ENCODE results near the gene RAPGEF5. TPM values are rescaled to one million over a fixed set of nuclear protein-coding genes. Genes with fewer than 3 reads are reported as not detected.

Gene RAPGEF5
- total RNA-seq, 2 donors from 2014 or later = 66.5 to 70.8 TPM

GRCh38 chr7:22325671-22326070 lies 31.3 kb downstream of the RAPGEF5 start:
- ATAC-seq (ENCODE audit: insufficient number of reproducible peaks, low FRiP score, low read depth) = no peak
- no peaks in the 10 kb centered on the region for H3K27me3 ChIP-seq (replicated peaks; ENCODE audit: insufficient read depth)
- no peak overlapping the region for H3K27ac ChIP-seq
- no peaks in the 10 kb centered on the region for H3K9me3 ChIP-seq
- no peak for DNase-seq (ENCODE audit: low spot score)
- H3K36me3 ChIP-seq = no peaks in the 10 kb centered on the region
- no peak overlapping the region for H3K4me3 ChIP-seq
- TF ChIP-seq CTCF (IDR thresholded peaks at IDR 0.05) = no peak
- no peaks in the 10 kb centered on the region for H3K4me1 ChIP-seq (ENCODE audit: control insufficient read depth in 1 of 2, low read depth in 2 of 2)

GRCh38 chr7:22323714-22324113 lies 33.2 kb downstream of the RAPGEF5 start:
- no peak overlapping the region for H3K27ac ChIP-seq
- ATAC-seq (ENCODE audit: insufficient number of reproducible peaks, low FRiP score, low read depth) (no peak), DNase-seq (ENCODE audit: low spot score) (no peak)
- H3K4me1 ChIP-seq (ENCODE audit: control insufficient read depth in 1 of 2, low read depth in 2 of 2) = no peaks in the 10 kb centered on the region
- H3K36me3 ChIP-seq = no peaks in the 10 kb centered on the region
- no peak overlapping the region for H3K4me3 ChIP-seq
- TF ChIP-seq CTCF (IDR thresholded peaks at IDR 0.05) = no peak
- no peaks in the 10 kb centered on the region for H3K27me3 ChIP-seq (replicated peaks; ENCODE audit: insufficient read depth)
- no peaks in the 10 kb centered on the region for H3K9me3 ChIP-seq

GRCh38 chr7:22320416-22320815 lies 36.5 kb downstream of the RAPGEF5 start:
- ATAC-seq (ENCODE audit: insufficient number of reproducible peaks, low FRiP score, low read depth) (no peak), DNase-seq (ENCODE audit: low spot score) (no peak)
- H3K27me3 ChIP-seq (replicated peaks; ENCODE audit: insufficient read depth) = no peaks in the 10 kb centered on the region
- no peak overlapping the region for H3K27ac ChIP-seq
- no peaks in the 10 kb centered on the region for H3K36me3 ChIP-seq
- no peaks in the 10 kb centered on the region for H3K4me1 ChIP-seq (ENCODE audit: control insufficient read depth in 1 of 2, low read depth in 2 of 2)
- H3K9me3 ChIP-seq = no peaks in the 10 kb centered on the region
- no peak for TF ChIP-seq CTCF (IDR thresholded peaks at IDR 0.05)
- no peak overlapping the region for H3K4me3 ChIP-seq

GRCh38 chr7:22319424-22320403 lies 37.2 kb downstream of the RAPGEF5 start:
- DNase-seq (ENCODE audit: low spot score) (no peak), ATAC-seq (ENCODE audit: insufficient number of reproducible peaks, low FRiP score, low read depth) (no peak)
- no peak overlapping the region for H3K4me3 ChIP-seq
- no peak overlapping the region for H3K27ac ChIP-seq
- H3K9me3 ChIP-seq = no peaks in the 10 kb centered on the region
- no peaks in the 10 kb centered on the region for H3K4me1 ChIP-seq (ENCODE audit: control insufficient read depth in 1 of 2, low read depth in 2 of 2)
- TF ChIP-seq CTCF (IDR thresholded peaks at IDR 0.05) = no peak
- H3K36me3 ChIP-seq = no peaks in the 10 kb centered on the region
- no peaks in the 10 kb centered on the region for H3K27me3 ChIP-seq (replicated peaks; ENCODE audit: insufficient read depth)

- no peaks in the 10 kb centered on the region for H3K27me3 ChIP-seq (replicated peaks; ENCODE audit: insufficient read depth)
- no peak overlapping the region for H3K4me3 ChIP-seq
- no peak for TF ChIP-seq CTCF (IDR thresholded peaks at IDR 0.05)
- no peaks in the 10 kb centered on the region for H3K4me1 ChIP-seq (ENCODE audit: control insufficient read depth in 1 of 2, low read depth in 2 of 2)
- ATAC-seq (ENCODE audit: insufficient number of reproducible peaks, low FRiP score, low read depth) (no peak), DNase-seq (ENCODE audit: low spot score) (no peak)
- H3K9me3 ChIP-seq = no peaks in the 10 kb centered on the region
- no peaks in the 10 kb centered on the region for H3K36me3 ChIP-seq
- H3K27ac ChIP-seq = no peak overlapping the region
Measured at GRCh38 chr7:22318376-22318775, 38.6 kb downstream of the RAPGEF5 start.
